Retinal pigment epithelial cell (primary cell): ENCODE results near the gene GMFB.

Experiments
- DNase-seq: peaks from one replicate; pipeline ENCODE4 v3.0.0-alpha.2; 2010; ENCODE audit warnings: low read depth
- H3K4me3 ChIP-seq: 2 replicates; pipeline ENCODE4 v1.5.1; 2011; ENCODE audit warnings: mild to moderate bottlenecking, low read length, control low read depth, moderate library complexity
- TF ChIP-seq, protein P1 (sequence below): conservative IDR thresholded peaks from 2 replicates; pipeline ENCODE4 v1.5.1; 2011; ENCODE audit warnings: low read depth, low read length, control low read depth, inconsistent platforms

GMFB gene

DNA sequence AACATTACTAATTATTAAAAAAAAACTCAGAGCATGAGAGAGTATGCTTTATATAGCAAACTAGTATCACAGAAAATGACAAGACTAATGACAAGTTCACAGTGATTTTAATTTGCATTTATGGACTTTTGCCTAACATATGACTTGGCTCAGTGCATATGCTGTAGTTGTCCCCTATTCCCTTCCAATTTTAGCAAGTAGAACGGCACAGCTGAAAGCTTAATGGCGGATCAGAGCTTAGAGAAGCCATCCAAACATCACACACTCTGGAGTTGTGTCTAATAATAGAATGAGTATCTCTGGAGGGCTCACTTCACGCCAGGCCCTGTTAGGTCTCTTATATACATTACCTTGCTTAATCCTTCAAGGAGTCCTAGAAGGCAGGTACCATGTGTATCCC, 60.9 kb downstream of the GMFB start:
- no peak for DNase-seq
- TF ChIP-seq, protein P1, sequence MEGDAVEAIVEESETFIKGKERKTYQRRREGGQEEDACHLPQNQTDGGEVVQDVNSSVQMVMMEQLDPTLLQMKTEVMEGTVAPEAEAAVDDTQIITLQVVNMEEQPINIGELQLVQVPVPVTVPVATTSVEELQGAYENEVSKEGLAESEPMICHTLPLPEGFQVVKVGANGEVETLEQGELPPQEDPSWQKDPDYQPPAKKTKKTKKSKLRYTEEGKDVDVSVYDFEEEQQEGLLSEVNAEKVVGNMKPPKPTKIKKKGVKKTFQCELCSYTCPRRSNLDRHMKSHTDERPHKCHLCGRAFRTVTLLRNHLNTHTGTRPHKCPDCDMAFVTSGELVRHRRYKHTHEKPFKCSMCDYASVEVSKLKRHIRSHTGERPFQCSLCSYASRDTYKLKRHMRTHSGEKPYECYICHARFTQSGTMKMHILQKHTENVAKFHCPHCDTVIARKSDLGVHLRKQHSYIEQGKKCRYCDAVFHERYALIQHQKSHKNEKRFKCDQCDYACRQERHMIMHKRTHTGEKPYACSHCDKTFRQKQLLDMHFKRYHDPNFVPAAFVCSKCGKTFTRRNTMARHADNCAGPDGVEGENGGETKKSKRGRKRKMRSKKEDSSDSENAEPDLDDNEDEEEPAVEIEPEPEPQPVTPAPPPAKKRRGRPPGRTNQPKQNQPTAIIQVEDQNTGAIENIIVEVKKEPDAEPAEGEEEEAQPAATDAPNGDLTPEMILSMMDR, result no peak
- no peak overlapping the region for H3K4me3 ChIP-seq

DNA sequence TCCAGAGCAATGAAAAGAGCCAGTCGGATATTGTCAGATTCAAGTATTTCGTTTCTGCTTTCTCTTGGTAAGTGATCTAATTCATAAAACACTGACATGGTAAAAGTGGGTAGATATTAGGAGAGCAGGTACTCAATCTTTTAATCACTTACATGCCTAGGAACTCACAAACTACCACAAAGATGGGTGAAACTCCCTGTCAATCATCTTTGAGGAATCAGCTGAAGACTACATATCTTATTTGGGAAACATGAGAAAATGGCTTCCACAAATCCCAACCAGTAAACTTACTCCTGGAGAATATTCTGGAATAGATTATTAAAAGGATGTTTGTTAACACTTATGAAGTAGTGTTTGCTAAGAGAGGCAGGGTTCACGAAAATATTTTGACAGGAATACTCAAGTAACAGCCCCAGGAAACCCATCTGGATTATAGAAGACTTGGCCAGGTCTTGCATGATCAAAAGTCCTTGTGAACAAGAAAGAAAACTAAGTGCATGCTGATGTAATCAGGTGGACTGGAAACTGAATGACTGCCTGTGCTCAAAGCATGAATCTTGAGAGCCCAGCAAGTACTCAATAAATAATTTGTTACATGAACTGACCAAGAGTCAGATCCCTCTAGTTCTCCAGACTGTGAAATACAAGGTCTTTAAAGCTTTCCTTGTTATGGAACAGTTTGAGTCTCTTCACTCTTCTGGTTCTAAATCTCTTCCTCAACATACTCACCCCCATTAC, 63.1 kb downstream of the GMFB start:
- DNase-seq, result no peak
- H3K4me3 ChIP-seq, result no peak overlapping the region
- TF ChIP-seq, protein P1, result no peak

DNA sequence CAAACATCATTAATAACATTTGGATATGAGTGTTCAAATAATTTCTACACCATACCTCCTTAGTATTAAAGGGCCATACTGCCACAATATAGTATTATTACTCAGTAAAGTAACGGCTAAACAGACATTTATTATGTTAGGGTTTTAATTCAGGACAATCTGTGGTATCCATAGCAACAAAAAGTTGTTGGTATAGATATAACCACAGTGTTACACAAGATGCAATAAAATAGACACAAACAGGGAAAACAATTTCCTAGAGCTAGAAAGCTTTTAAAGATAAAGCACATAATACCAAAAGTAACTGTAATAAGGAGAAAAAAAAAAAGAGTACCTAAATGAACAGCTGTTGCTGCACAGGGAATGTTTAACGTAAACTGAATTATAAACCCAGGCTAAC, 63.7 kb downstream of the GMFB start:
- H3K4me3 ChIP-seq, result no peak overlapping the region
- no peak for DNase-seq

More for the DNA sequence above, 63.7 kb downstream of the GMFB start:
- TF ChIP-seq, protein P1, result no peak
